Measurements from ENCODE around the gene EPC2. TPM values are rescaled to one million over a fixed set of nuclear protein-coding genes. Genes with fewer than 3 reads are reported as not detected.
A peak's percentile ranks its signal among the peaks of the same experiment; 100 is the strongest.

EPC2 gene
- total and polyA plus RNA-seq, 2 experiments from 2014 or later = 6.3 to 27.0 TPM

- TF ChIP-seq CTCF (conservative IDR thresholded peaks at IDR 0.05; ENCODE audit: low read depth in 2 of 2) (no peak), ZNF114 (CRISPR knock-in tag; IDR thresholded peaks at IDR 0.05) (no peak), EZH2 (IDR thresholded peaks at IDR 0.05; ENCODE audit: low read depth, unreplicated experiment) (no peak), EZH2phosphoT487 (IDR thresholded peaks at IDR 0.05; ENCODE audit: unreplicated experiment) (no peak), STAT1 (IDR thresholded peaks at IDR 0.05; ENCODE audit: unreplicated experiment) (no peak), REST (IDR thresholded peaks at IDR 0.05; ENCODE audit: unreplicated experiment) (no peak), ZNF331 (CRISPR knock-in tag; IDR thresholded peaks at IDR 0.05; ENCODE audit: low read depth) (no peak), ETS1 (IDR thresholded peaks at IDR 0.05) (no peak), JUNB (IDR thresholded peaks at IDR 0.05; ENCODE audit: unreplicated experiment) (no peak), CREB1 (CRISPR knock-in tag; IDR thresholded peaks at IDR 0.05; ENCODE audit: low read depth) (no peak), POLR2AphosphoS5 (IDR thresholded peaks at IDR 0.05; ENCODE audit: low read depth) (no peak)
Measured at GRCh38 chr2:148607566-148607965, 37.0 kb upstream of the EPC2 start (continued).

GRCh38 chr2:148613231-148614013 is 31.1 kb upstream of the EPC2 start:
- Mint-ChIP-seq H3K27ac (no peak overlapping the region), H3K36me3 (ENCODE audit: low read depth) (no peaks in the 10 kb centered on the region), H3K4me3 (no peak overlapping the region), H3K27me3 (ENCODE audit: insufficient read depth, low read depth, poor library complexity) (no peaks in the 10 kb centered on the region), H3K4me1 (peaks cover 25% of the 10 kb centered on the region), H3K9me3 (no peaks in the 10 kb centered on the region)
- Histone ChIP-seq H3K4me2 (no peak overlapping the region), H3K4me3 (no peak overlapping the region), H3K79me2 (replicated peaks; ENCODE audit: insufficient read depth) (no peaks in the 10 kb centered on the region), H3K9me2 (ENCODE audit: insufficient read depth) (0 out of 2 replicates have a peak, but pooled peaks cover 8% of the 10 kb centered on the region), H3K27ac (ENCODE audit: low read depth) (peak overlapping the region; percentile 24; the same call in 1 of the 2 replicates), H3K4me1 (ENCODE audit: insufficient read depth) (peaks cover 28% of the 10 kb centered on the region), H3K36me3 (ENCODE audit: insufficient read depth) (no peaks in the 10 kb centered on the region), H3K27me3 (ENCODE audit: insufficient read depth) (no peaks in the 10 kb centered on the region), H2AFZ (no peak overlapping the region), H3F3A (replicated peaks; ENCODE audit: low read depth) (no peaks in the 10 kb centered on the region), H4K20me1 (replicated peaks; ENCODE audit: insufficient read depth) (no peaks in the 10 kb centered on the region)
- ATAC-seq = no peak; the same call in 1 of the 3 replicates
- TF ChIP-seq JUNB (IDR thresholded peaks at IDR 0.05; ENCODE audit: unreplicated experiment) = no peak
- no peak for DNase-seq (ENCODE audit: low spot score)

Measured in GM23338 (cell line).